Esophagus muscularis mucosa (tissue), 4 donors: ENCODE results near the gene PRR15L.

Source experiments
- CTCF ChIP-seq, 3 experiments: fragments of 200-600 bp in 2 of 3; fragments of 450-650 bp in 1 of 3; sonication (generic) in 2 of 3; IDR thresholded peaks; one replicate each; pipeline ENCODE4 v1.5.1; 2017 to 2019; ENCODE audit warnings: antibody characterized with exemption in 3 of 3, mild to moderate bottlenecking in 2 of 3, moderate library complexity in 1 of 3
- EP300 ChIP-seq: sonication (generic); formaldehyde crosslinking; IDR thresholded peaks from one replicate; pipeline ENCODE4 v1.6.1; 2017; ENCODE audit warnings: antibody characterized with exemption
- POLR2A ChIP-seq: fragments of 450-650 bp; IDR thresholded peaks from one replicate; pipeline ENCODE4 v1.6.1; 2017; ENCODE audit warnings: antibody characterized with exemption, moderate library complexity, mild to moderate bottlenecking, low read depth
- POLR2AphosphoS5 ChIP-seq, 2 donors: sonication (generic); formaldehyde crosslinking; IDR thresholded peaks; one replicate each; pipeline ENCODE4 v1.6.1; 2017; ENCODE audit warnings: antibody characterized with exemption in 2 of 2

GRCh38 chr17:47928415-47928814 is 29.3 kb downstream of the PRR15L start:
- TF ChIP-seq CTCF (IDR thresholded peaks at IDR 0.05): no peak
- TF ChIP-seq EP300: no peak
- no peak for TF ChIP-seq POLR2A
- no peak for TF ChIP-seq POLR2AphosphoS5 (IDR thresholded peaks at IDR 0.05)
